ENCODE results near the gene FOXA3.

DNA sequence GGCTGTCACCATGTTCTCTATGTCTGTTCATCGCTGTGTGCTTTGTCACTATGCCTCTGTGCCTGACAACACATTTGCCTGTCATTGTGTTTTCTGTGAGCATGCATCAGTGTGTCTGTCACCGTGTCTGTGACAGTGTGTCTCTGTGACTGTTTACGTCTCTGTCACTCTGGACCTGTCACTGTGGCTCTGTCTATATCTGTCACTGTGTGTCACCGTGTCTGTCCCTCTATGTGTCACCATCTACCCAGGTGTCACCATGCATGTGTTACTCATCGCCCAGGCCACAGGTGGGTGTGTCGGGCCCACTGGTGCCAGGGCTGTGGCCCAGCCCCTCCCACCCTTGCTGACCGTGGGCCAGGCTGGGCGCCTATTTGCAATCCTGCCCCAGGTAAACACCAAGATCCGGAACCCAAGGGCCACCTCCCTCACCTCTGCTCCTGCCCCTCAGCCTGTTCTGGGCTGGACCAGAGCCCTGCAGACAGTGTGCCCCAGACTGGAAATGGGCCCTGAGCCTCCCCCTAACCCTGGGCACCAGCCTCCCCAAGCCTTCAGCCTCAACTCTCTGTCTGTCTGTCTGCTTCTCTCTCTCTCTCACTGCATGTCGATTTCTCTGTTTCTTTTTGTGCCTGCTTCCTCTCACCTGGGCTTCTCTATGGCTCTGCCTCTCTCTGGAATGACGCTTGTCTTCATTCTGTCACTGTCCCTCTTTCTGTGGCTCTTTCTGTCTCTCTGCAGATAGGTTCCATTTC is 14.1 kb downstream of the FOXA3 start:
- TF ChIP-seq, protein P1, sequence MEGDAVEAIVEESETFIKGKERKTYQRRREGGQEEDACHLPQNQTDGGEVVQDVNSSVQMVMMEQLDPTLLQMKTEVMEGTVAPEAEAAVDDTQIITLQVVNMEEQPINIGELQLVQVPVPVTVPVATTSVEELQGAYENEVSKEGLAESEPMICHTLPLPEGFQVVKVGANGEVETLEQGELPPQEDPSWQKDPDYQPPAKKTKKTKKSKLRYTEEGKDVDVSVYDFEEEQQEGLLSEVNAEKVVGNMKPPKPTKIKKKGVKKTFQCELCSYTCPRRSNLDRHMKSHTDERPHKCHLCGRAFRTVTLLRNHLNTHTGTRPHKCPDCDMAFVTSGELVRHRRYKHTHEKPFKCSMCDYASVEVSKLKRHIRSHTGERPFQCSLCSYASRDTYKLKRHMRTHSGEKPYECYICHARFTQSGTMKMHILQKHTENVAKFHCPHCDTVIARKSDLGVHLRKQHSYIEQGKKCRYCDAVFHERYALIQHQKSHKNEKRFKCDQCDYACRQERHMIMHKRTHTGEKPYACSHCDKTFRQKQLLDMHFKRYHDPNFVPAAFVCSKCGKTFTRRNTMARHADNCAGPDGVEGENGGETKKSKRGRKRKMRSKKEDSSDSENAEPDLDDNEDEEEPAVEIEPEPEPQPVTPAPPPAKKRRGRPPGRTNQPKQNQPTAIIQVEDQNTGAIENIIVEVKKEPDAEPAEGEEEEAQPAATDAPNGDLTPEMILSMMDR (IDR thresholded peaks at IDR 0.05): no peak
- no peak for TF ChIP-seq POLR2A (IDR thresholded peaks at IDR 0.05)

Data from testis (tissue), 2 donors.